GM12878 (cell line): Measurements from ENCODE around the gene INHBC. TPM values are rescaled to one million over a fixed set of nuclear protein-coding genes. Genes with fewer than 3 reads are reported as not detected.

Source experiments
- GABPA ChIP-seq: IDR thresholded peaks from 2 replicates; pipeline ENCODE4 v1.6.1; 2014; ENCODE audit warnings: antibody characterized with exemption, low read depth, mild to moderate bottlenecking, inconsistent platforms
- HCFC1 ChIP-seq: fragments of 150-350 bp; IDR thresholded peaks from 2 replicates; pipeline ENCODE4 v1.6.1; 2014; ENCODE audit warnings: low read length
- JUNB ChIP-seq: IDR thresholded peaks from 2 replicates; pipeline ENCODE4 v1.6.1; 2016; ENCODE audit warnings: antibody characterized with exemption, mild to moderate bottlenecking
- MTA2 ChIP-seq: fragments of 450-650 bp; IDR thresholded peaks from 2 replicates; pipeline ENCODE4 v1.6.1; 2016; ENCODE audit warnings: low read depth, mild to moderate bottlenecking, moderate library complexity
- NFYA ChIP-seq: IDR thresholded peaks from 2 replicates; pipeline ENCODE4 v1.6.1; 2011; ENCODE audit warnings: low read depth, mild to moderate bottlenecking, low read length, improper control_type of control experiment, borderline replicate concordance
- NR2F1 ChIP-seq: fragments of 450-650 bp; conservative IDR thresholded peaks from 2 replicates; pipeline ENCODE4 v1.6.1; 2017; ENCODE audit warnings: mild to moderate bottlenecking
- RAD21 ChIP-seq: IDR thresholded peaks from 2 replicates; pipeline ENCODE4 v1.6.1; 2011; ENCODE audit warnings: mild to moderate bottlenecking, low read depth, low read length, moderate library complexity; ENCODE audit not compliant: insufficient read depth
- RB1 ChIP-seq: fragments of 450-650 bp; formaldehyde crosslinking; IDR thresholded peaks from 2 replicates; pipeline ENCODE4 v1.6.1; 2017; ENCODE audit warnings: mild to moderate bottlenecking, borderline replicate concordance
- SIN3A ChIP-seq: IDR thresholded peaks from 2 replicates; pipeline ENCODE4 v1.6.1; 2012; ENCODE audit warnings: low read depth, low read length, improper control_type of control experiment
- SMAD5 ChIP-seq: IDR thresholded peaks from 2 replicates; pipeline ENCODE4 v1.6.1; 2016; ENCODE audit warnings: antibody characterized with exemption, low read depth
- polyA plus RNA-seq, 11 experiments: library from polyadenylated mRNA; depleted of rRNA in 4 of 11; unstranded in 6 of 11; stranded (reverse) in 5 of 11; fragments of >200 nt; fragmentation: Nextera tagmentation in 4 of 11; fragmentation: Illumina TruSeq in 1 of 11; extraction: Ambion mirVana in 4 of 11; extraction: Trizol in 1 of 11; gene quantifications; 1 replicate in 1 of 11; 2 replicates in 10 of 11; pipeline versions ENCODE4 v1.2.1 to v1.2.3, GENCODE V29; 2011 to 2016; ENCODE audit warnings: inconsistent platforms in 2 of 11, missing spikeins in 2 of 11, low read depth in 1 of 11
- total RNA-seq, 4 experiments: library from RNA; depleted of rRNA in 3 of 4; stranded (reverse); fragments of >200 nt in 3 of 4; fragmentation: Illumina TruSeq in 1 of 4; extraction: Trizol in 1 of 4; gene quantifications; 2 replicates each; pipeline versions ENCODE4 v1.2.1 to v1.2.3, GENCODE V29; 2013 to 2021
- TF ChIP-seq, protein P1 (sequence below): fragments of 450-650 bp; IDR thresholded peaks from 2 replicates; pipeline ENCODE4 v1.6.1; 2018; ENCODE audit warnings: borderline replicate concordance, mild to moderate bottlenecking; ENCODE audit not compliant: partially characterized antibody
- TF ChIP-seq, protein P2 (sequence below): IDR thresholded peaks from 2 replicates; pipeline ENCODE4 v1.6.1; 2012; ENCODE audit warnings: low read length, inconsistent platforms
- TF ChIP-seq, protein P3 (sequence below): fragments of 450-650 bp; formaldehyde crosslinking; IDR thresholded peaks from 2 replicates; pipeline ENCODE4 v1.5.0; 2022; ENCODE audit warnings: mild to moderate bottlenecking, missing genetic modification characterization
- TF ChIP-seq, protein P4 (sequence below): IDR thresholded peaks from 2 replicates; pipeline ENCODE4 v1.6.1; 2012; ENCODE audit warnings: mild to moderate bottlenecking, low read depth, low read length
- TF ChIP-seq, protein P5 (sequence below): fragments of 150-350 bp; IDR thresholded peaks from 2 replicates; pipeline ENCODE4 v1.6.1; 2016; ENCODE audit warnings: low read depth, low read length

Gene INHBC
- total and polyA plus RNA-seq, 10 of the 15 experiments (the other 5 are each of a cell fraction or from before 2014, with no cell fraction given): 0.04 to 0.22 (median 0.13) TPM; not detected in 5

DNA sequence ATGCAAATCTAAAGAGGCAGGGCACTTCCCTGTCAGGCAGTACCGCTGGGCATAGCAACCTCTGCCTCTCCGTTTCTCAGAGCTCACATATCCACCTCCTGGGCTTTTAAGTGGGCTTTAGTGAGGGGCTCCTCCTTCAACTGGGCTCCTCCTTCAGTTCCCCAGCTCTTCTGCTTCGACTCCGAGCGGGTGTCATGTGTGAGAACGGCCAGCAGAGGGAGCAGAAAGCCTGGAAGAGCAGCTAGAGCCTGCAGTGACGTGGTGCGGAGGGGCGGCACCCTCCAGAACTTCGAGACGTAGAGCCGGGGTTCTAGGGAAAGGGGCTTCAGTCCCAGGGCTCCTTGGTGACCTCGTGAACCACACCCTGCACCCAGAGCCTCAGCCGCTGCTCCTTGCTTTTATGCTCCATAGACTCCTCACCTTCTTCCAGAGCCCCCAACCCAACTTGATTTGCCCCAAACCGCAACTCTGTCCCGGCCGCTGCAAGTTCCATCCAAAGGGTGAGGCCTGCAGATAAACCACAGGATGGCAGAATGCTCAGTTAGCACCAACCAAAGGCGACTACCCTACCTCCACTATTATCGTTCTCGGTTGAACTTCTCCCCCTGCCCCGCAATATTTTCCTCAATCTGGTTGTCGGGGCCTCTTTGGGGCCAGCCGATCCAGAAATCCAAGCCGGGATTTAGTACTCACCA, 24.6 kb downstream of the INHBC start (continued):
- TF ChIP-seq, protein P1, sequence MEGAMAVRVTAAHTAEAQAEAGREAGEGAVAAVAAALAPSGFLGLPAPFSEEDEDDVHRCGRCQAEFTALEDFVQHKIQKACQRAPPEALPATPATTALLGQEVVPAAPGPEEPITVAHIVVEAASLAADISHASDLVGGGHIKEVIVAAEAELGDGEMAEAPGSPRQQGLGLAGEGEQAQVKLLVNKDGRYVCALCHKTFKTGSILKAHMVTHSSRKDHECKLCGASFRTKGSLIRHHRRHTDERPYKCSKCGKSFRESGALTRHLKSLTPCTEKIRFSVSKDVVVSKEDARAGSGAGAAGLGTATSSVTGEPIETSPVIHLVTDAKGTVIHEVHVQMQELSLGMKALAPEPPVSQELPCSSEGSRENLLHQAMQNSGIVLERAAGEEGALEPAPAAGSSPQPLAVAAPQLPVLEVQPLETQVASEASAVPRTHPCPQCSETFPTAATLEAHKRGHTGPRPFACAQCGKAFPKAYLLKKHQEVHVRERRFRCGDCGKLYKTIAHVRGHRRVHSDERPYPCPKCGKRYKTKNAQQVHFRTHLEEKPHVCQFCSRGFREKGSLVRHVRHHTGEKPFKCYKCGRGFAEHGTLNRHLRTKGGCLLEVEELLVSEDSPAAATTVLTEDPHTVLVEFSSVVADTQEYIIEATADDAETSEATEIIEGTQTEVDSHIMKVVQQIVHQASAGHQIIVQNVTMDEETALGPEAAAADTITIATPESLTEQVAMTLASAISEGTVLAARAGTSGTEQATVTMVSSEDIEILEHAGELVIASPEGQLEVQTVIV: no peak
- TF ChIP-seq NR2F1 (no peak; the same call in 1 of the 2 replicates), MTA2 (no peak; the same call in 1 of the 2 replicates), GABPA (no peak), RAD21 (peak; percentile 89), HCFC1 (no peak), JUNB (no peak), SMAD5 (no peak; the same call in 1 of the 2 replicates), SIN3A (no peak), RB1 (peak; percentile 53; the same call in 1 of the 2 replicates), NFYA (no peak)
- TF ChIP-seq, protein P2, sequence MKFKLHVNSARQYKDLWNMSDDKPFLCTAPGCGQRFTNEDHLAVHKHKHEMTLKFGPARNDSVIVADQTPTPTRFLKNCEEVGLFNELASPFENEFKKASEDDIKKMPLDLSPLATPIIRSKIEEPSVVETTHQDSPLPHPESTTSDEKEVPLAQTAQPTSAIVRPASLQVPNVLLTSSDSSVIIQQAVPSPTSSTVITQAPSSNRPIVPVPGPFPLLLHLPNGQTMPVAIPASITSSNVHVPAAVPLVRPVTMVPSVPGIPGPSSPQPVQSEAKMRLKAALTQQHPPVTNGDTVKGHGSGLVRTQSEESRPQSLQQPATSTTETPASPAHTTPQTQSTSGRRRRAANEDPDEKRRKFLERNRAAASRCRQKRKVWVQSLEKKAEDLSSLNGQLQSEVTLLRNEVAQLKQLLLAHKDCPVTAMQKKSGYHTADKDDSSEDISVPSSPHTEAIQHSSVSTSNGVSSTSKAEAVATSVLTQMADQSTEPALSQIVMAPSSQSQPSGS: no peak
- TF ChIP-seq, protein P3, sequence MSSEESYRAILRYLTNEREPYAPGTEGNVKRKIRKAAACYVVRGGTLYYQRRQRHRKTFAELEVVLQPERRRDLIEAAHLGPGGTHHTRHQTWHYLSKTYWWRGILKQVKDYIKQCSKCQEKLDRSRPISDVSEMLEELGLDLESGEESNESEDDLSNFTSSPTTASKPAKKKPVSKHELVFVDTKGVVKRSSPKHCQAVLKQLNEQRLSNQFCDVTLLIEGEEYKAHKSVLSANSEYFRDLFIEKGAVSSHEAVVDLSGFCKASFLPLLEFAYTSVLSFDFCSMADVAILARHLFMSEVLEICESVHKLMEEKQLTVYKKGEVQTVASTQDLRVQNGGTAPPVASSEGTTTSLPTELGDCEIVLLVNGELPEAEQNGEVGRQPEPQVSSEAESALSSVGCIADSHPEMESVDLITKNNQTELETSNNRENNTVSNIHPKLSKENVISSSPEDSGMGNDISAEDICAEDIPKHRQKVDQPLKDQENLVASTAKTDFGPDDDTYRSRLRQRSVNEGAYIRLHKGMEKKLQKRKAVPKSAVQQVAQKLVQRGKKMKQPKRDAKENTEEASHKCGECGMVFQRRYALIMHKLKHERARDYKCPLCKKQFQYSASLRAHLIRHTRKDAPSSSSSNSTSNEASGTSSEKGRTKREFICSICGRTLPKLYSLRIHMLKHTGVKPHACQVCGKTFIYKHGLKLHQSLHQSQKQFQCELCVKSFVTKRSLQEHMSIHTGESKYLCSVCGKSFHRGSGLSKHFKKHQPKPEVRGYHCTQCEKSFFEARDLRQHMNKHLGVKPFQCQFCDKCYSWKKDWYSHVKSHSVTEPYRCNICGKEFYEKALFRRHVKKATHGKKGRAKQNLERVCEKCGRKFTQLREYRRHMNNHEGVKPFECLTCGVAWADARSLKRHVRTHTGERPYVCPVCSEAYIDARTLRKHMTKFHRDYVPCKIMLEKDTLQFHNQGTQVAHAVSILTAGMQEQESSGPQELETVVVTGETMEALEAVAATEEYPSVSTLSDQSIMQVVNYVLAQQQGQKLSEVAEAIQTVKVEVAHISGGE (CRISPR knock-in tag): no peak
- TF ChIP-seq, protein P4, sequence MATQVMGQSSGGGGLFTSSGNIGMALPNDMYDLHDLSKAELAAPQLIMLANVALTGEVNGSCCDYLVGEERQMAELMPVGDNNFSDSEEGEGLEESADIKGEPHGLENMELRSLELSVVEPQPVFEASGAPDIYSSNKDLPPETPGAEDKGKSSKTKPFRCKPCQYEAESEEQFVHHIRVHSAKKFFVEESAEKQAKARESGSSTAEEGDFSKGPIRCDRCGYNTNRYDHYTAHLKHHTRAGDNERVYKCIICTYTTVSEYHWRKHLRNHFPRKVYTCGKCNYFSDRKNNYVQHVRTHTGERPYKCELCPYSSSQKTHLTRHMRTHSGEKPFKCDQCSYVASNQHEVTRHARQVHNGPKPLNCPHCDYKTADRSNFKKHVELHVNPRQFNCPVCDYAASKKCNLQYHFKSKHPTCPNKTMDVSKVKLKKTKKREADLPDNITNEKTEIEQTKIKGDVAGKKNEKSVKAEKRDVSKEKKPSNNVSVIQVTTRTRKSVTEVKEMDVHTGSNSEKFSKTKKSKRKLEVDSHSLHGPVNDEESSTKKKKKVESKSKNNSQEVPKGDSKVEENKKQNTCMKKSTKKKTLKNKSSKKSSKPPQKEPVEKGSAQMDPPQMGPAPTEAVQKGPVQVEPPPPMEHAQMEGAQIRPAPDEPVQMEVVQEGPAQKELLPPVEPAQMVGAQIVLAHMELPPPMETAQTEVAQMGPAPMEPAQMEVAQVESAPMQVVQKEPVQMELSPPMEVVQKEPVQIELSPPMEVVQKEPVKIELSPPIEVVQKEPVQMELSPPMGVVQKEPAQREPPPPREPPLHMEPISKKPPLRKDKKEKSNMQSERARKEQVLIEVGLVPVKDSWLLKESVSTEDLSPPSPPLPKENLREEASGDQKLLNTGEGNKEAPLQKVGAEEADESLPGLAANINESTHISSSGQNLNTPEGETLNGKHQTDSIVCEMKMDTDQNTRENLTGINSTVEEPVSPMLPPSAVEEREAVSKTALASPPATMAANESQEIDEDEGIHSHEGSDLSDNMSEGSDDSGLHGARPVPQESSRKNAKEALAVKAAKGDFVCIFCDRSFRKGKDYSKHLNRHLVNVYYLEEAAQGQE: no peak
- TF ChIP-seq, protein P5, sequence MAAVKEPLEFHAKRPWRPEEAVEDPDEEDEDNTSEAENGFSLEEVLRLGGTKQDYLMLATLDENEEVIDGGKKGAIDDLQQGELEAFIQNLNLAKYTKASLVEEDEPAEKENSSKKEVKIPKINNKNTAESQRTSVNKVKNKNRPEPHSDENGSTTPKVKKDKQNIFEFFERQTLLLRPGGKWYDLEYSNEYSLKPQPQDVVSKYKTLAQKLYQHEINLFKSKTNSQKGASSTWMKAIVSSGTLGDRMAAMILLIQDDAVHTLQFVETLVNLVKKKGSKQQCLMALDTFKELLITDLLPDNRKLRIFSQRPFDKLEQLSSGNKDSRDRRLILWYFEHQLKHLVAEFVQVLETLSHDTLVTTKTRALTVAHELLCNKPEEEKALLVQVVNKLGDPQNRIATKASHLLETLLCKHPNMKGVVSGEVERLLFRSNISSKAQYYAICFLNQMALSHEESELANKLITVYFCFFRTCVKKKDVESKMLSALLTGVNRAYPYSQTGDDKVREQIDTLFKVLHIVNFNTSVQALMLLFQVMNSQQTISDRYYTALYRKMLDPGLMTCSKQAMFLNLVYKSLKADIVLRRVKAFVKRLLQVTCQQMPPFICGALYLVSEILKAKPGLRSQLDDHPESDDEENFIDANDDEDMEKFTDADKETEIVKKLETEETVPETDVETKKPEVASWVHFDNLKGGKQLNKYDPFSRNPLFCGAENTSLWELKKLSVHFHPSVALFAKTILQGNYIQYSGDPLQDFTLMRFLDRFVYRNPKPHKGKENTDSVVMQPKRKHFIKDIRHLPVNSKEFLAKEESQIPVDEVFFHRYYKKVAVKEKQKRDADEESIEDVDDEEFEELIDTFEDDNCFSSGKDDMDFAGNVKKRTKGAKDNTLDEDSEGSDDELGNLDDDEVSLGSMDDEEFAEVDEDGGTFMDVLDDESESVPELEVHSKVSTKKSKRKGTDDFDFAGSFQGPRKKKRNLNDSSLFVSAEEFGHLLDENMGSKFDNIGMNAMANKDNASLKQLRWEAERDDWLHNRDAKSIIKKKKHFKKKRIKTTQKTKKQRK: no peak
